ENCODE measurements around the gene ACACB.

The ACACB gene

GRCh38 chr12:109188108-109188712 is 71.8 kb downstream of the ACACB start:
- Histone ChIP-seq H3K9me3 (ENCODE audit: control insufficient read depth, low read length) (no peaks in the 10 kb centered on the region), H3K27me3 (replicated peaks; ENCODE audit: control insufficient read depth, insufficient read depth, low read length, poor library complexity, severe bottlenecking) (no peaks in the 10 kb centered on the region), H3K27ac (ENCODE audit: insufficient read depth, low read length, poor library complexity, severe bottlenecking) (no peak overlapping the region), H3K4me3 (ENCODE audit: insufficient read depth, low read depth, low read length, poor library complexity, severe bottlenecking) (no peak overlapping the region), H3K4me1 (ENCODE audit: control insufficient read depth, insufficient read depth, low read length, poor library complexity, severe bottlenecking) (no peaks in the 10 kb centered on the region), H3K36me3 (ENCODE audit: control insufficient read depth, insufficient read depth, low read length) (peaks cover 11% of the 10 kb centered on the region)
- DNase-seq, result no peak

GRCh38 chr12:109189291-109189690 is 72.9 kb downstream of the ACACB start:
- no peaks in the 10 kb centered on the region for H3K9me3 ChIP-seq (ENCODE audit: control insufficient read depth, low read length)
- no peaks in the 10 kb centered on the region for H3K27me3 ChIP-seq (replicated peaks; ENCODE audit: control insufficient read depth, insufficient read depth, low read length, poor library complexity, severe bottlenecking)
- no peak for DNase-seq
- H3K36me3 ChIP-seq (ENCODE audit: control insufficient read depth, insufficient read depth, low read length), result peaks cover 11% of the 10 kb centered on the region
- H3K27ac ChIP-seq (ENCODE audit: insufficient read depth, low read length, poor library complexity, severe bottlenecking), result no peak overlapping the region
- H3K4me1 ChIP-seq (ENCODE audit: control insufficient read depth, insufficient read depth, low read length, poor library complexity, severe bottlenecking), result no peaks in the 10 kb centered on the region
- H3K4me3 ChIP-seq (ENCODE audit: insufficient read depth, low read depth, low read length, poor library complexity, severe bottlenecking), result no peak overlapping the region

GRCh38 chr12:109191621-109192250 is 75.3 kb downstream of the ACACB start:
- peaks cover 9% of the 10 kb centered on the region for H3K36me3 ChIP-seq (ENCODE audit: control insufficient read depth, insufficient read depth, low read length)
- no peaks in the 10 kb centered on the region for H3K9me3 ChIP-seq (ENCODE audit: control insufficient read depth, low read length)
- H3K4me1 ChIP-seq (ENCODE audit: control insufficient read depth, insufficient read depth, low read length, poor library complexity, severe bottlenecking), result no peaks in the 10 kb centered on the region
- no peak overlapping the region for H3K27ac ChIP-seq (ENCODE audit: insufficient read depth, low read length, poor library complexity, severe bottlenecking)
- no peaks in the 10 kb centered on the region for H3K27me3 ChIP-seq (replicated peaks; ENCODE audit: control insufficient read depth, insufficient read depth, low read length, poor library complexity, severe bottlenecking)
- DNase-seq, result no peak
- no peak overlapping the region for H3K4me3 ChIP-seq (ENCODE audit: insufficient read depth, low read depth, low read length, poor library complexity, severe bottlenecking)

GRCh38 chr12:109192358-109192757 is 76.0 kb downstream of the ACACB start:
- no peaks in the 10 kb centered on the region for H3K4me1 ChIP-seq (ENCODE audit: control insufficient read depth, insufficient read depth, low read length, poor library complexity, severe bottlenecking)
- no peak for DNase-seq
- H3K9me3 ChIP-seq (ENCODE audit: control insufficient read depth, low read length), result no peaks in the 10 kb centered on the region
- no peak overlapping the region for H3K27ac ChIP-seq (ENCODE audit: insufficient read depth, low read length, poor library complexity, severe bottlenecking)
- H3K27me3 ChIP-seq (replicated peaks; ENCODE audit: control insufficient read depth, insufficient read depth, low read length, poor library complexity, severe bottlenecking), result no peaks in the 10 kb centered on the region
- H3K36me3 ChIP-seq (ENCODE audit: control insufficient read depth, insufficient read depth, low read length), result peaks cover 10% of the 10 kb centered on the region
- no peak overlapping the region for H3K4me3 ChIP-seq (ENCODE audit: insufficient read depth, low read depth, low read length, poor library complexity, severe bottlenecking)

GRCh38 chr12:109193896-109194295 is 77.5 kb downstream of the ACACB start:
- DNase-seq, result no peak
- H3K4me3 ChIP-seq (ENCODE audit: insufficient read depth, low read depth, low read length, poor library complexity, severe bottlenecking), result no peak overlapping the region
- H3K4me1 ChIP-seq (ENCODE audit: control insufficient read depth, insufficient read depth, low read length, poor library complexity, severe bottlenecking), result no peaks in the 10 kb centered on the region
- no peaks in the 10 kb centered on the region for H3K27me3 ChIP-seq (replicated peaks; ENCODE audit: control insufficient read depth, insufficient read depth, low read length, poor library complexity, severe bottlenecking)
- no peak overlapping the region for H3K27ac ChIP-seq (ENCODE audit: insufficient read depth, low read length, poor library complexity, severe bottlenecking)
- H3K9me3 ChIP-seq (ENCODE audit: control insufficient read depth, low read length), result no peaks in the 10 kb centered on the region
- peaks cover 10% of the 10 kb centered on the region for H3K36me3 ChIP-seq (ENCODE audit: control insufficient read depth, insufficient read depth, low read length)

- Histone ChIP-seq H3K27me3 (replicated peaks; ENCODE audit: control insufficient read depth, insufficient read depth, low read length, poor library complexity, severe bottlenecking) (no peaks in the 10 kb centered on the region), H3K9me3 (ENCODE audit: control insufficient read depth, low read length) (no peaks in the 10 kb centered on the region), H3K4me1 (ENCODE audit: control insufficient read depth, insufficient read depth, low read length, poor library complexity, severe bottlenecking) (no peaks in the 10 kb centered on the region), H3K4me3 (ENCODE audit: insufficient read depth, low read depth, low read length, poor library complexity, severe bottlenecking) (no peak overlapping the region), H3K27ac (ENCODE audit: insufficient read depth, low read length, poor library complexity, severe bottlenecking) (no peak overlapping the region), H3K36me3 (ENCODE audit: control insufficient read depth, insufficient read depth, low read length) (peaks cover 16% of the 10 kb centered on the region)
- DNase-seq, result no peak
These were observed 79.9 kb downstream of the ACACB start for GRCh38 chr12:109196332-109196731.

GRCh38 chr12:109197327-109197726 is 80.9 kb downstream of the ACACB start:
- Histone ChIP-seq H3K4me1 (ENCODE audit: control insufficient read depth, insufficient read depth, low read length, poor library complexity, severe bottlenecking) (no peaks in the 10 kb centered on the region), H3K4me3 (ENCODE audit: insufficient read depth, low read depth, low read length, poor library complexity, severe bottlenecking) (no peak overlapping the region), H3K27me3 (replicated peaks; ENCODE audit: control insufficient read depth, insufficient read depth, low read length, poor library complexity, severe bottlenecking) (no peaks in the 10 kb centered on the region), H3K9me3 (ENCODE audit: control insufficient read depth, low read length) (no peaks in the 10 kb centered on the region), H3K27ac (ENCODE audit: insufficient read depth, low read length, poor library complexity, severe bottlenecking) (no peak overlapping the region), H3K36me3 (ENCODE audit: control insufficient read depth, insufficient read depth, low read length) (peaks cover 22% of the 10 kb centered on the region)
- DNase-seq, result no peak

- Histone ChIP-seq H3K4me1 (ENCODE audit: control insufficient read depth, insufficient read depth, low read length, poor library complexity, severe bottlenecking) (no peaks in the 10 kb centered on the region), H3K36me3 (ENCODE audit: control insufficient read depth, insufficient read depth, low read length) (peaks cover 26% of the 10 kb centered on the region), H3K27me3 (replicated peaks; ENCODE audit: control insufficient read depth, insufficient read depth, low read length, poor library complexity, severe bottlenecking) (no peaks in the 10 kb centered on the region), H3K4me3 (ENCODE audit: insufficient read depth, low read depth, low read length, poor library complexity, severe bottlenecking) (no peak overlapping the region), H3K9me3 (ENCODE audit: control insufficient read depth, low read length) (no peaks in the 10 kb centered on the region), H3K27ac (ENCODE audit: insufficient read depth, low read length, poor library complexity, severe bottlenecking) (no peak overlapping the region)
- no peak for DNase-seq
These were observed 82.9 kb downstream of the ACACB start for GRCh38 chr12:109199324-109199723.

- Histone ChIP-seq H3K27me3 (replicated peaks; ENCODE audit: control insufficient read depth, insufficient read depth, low read length, poor library complexity, severe bottlenecking) (no peaks in the 10 kb centered on the region), H3K27ac (ENCODE audit: insufficient read depth, low read length, poor library complexity, severe bottlenecking) (no peak overlapping the region), H3K9me3 (ENCODE audit: control insufficient read depth, low read length) (no peaks in the 10 kb centered on the region), H3K36me3 (ENCODE audit: control insufficient read depth, insufficient read depth, low read length) (peaks cover 20% of the 10 kb centered on the region), H3K4me1 (ENCODE audit: control insufficient read depth, insufficient read depth, low read length, poor library complexity, severe bottlenecking) (no peaks in the 10 kb centered on the region), H3K4me3 (ENCODE audit: insufficient read depth, low read depth, low read length, poor library complexity, severe bottlenecking) (no peak overlapping the region)
- DNase-seq, result no peak
These were observed 84.6 kb downstream of the ACACB start for GRCh38 chr12:109200825-109201495.

GRCh38 chr12:109201496-109201885 is 85.1 kb downstream of the ACACB start:
- DNase-seq, result no peak
- Histone ChIP-seq H3K36me3 (ENCODE audit: control insufficient read depth, insufficient read depth, low read length) (peaks cover 20% of the 10 kb centered on the region), H3K9me3 (ENCODE audit: control insufficient read depth, low read length) (no peaks in the 10 kb centered on the region), H3K27me3 (replicated peaks; ENCODE audit: control insufficient read depth, insufficient read depth, low read length, poor library complexity, severe bottlenecking) (no peaks in the 10 kb centered on the region), H3K4me3 (ENCODE audit: insufficient read depth, low read depth, low read length, poor library complexity, severe bottlenecking) (no peak overlapping the region), H3K27ac (ENCODE audit: insufficient read depth, low read length, poor library complexity, severe bottlenecking) (no peak overlapping the region), H3K4me1 (ENCODE audit: control insufficient read depth, insufficient read depth, low read length, poor library complexity, severe bottlenecking) (no peaks in the 10 kb centered on the region)
